GM21360 (cell line): ENCODE measurements around the gene CDH9.
"Not testable (repeated sequence)": the region's sequence is repeated elsewhere in the genome, so short reads cannot be mapped to it uniquely, and the experiment has no call there.

Experiments
- ATAC-seq: cut with Tn5 transposase; IDR thresholded peaks from one replicate; pipeline ENCODE4 v1.9.1; 2021; ENCODE audit warnings: mild to moderate bottlenecking, moderate library complexity; ENCODE audit not compliant: unreplicated experiment

CDH9 gene

GRCh38 chr5:26959290-26959689 lies 79.1 kb downstream of the CDH9 start:
- no peak for ATAC-seq

- ATAC-seq = no peak
Measured at GRCh38 chr5:26955161-26955560, 83.2 kb downstream of the CDH9 start.

- no peak for ATAC-seq
Measured at GRCh38 chr5:26948921-26949320, 89.5 kb downstream of the CDH9 start.

- no peak for ATAC-seq
Measured at GRCh38 chr5:26945901-26946300, 92.5 kb downstream of the CDH9 start.

GRCh38 chr5:26942481-26942880 lies 95.9 kb downstream of the CDH9 start:
- no peak for ATAC-seq

- ATAC-seq = no peak
Measured at GRCh38 chr5:26940994-26941393, 97.4 kb downstream of the CDH9 start.

- ATAC-seq = no peak
Measured at GRCh38 chr5:26932238-26932637, 106.1 kb downstream of the CDH9 start.

- ATAC-seq = no peak
Measured at GRCh38 chr5:26921439-26921838, 116.9 kb downstream of the CDH9 start.

GRCh38 chr5:26903469-26903868 lies 134.9 kb downstream of the CDH9 start:
- no peak for ATAC-seq

GRCh38 chr5:26894719-26895263 lies 143.6 kb downstream of the CDH9 start:
- ATAC-seq = no peak

GRCh38 chr5:26893078-26893477 lies 145.3 kb downstream of the CDH9 start:
- no peak for ATAC-seq

- no peak for ATAC-seq
Measured at GRCh38 chr5:26889815-26890214, 148.6 kb downstream of the CDH9 start.

GRCh38 chr5:26884481-26884880 lies 153.9 kb downstream of the CDH9 start:
- no peak for ATAC-seq

- ATAC-seq = no peak
Measured at GRCh38 chr5:26883375-26883774, 155.0 kb downstream of the CDH9 start.

- no peak for ATAC-seq
Measured at GRCh38 chr5:26881901-26882300, 156.5 kb downstream of the CDH9 start.

GRCh38 chr5:26877154-26877553 lies 161.2 kb downstream of the CDH9 start:
- no peak for ATAC-seq

GRCh38 chr5:26872337-26872736 lies 166.0 kb downstream of the CDH9 start:
- ATAC-seq = no peak

GRCh38 chr5:26869781-26870180 lies 168.6 kb downstream of the CDH9 start:
- no peak for ATAC-seq

- ATAC-seq = no peak
Measured at GRCh38 chr5:26868504-26868903, 169.9 kb downstream of the CDH9 start.

GRCh38 chr5:26864061-26864460 lies 174.3 kb downstream of the CDH9 start:
- ATAC-seq = no peak

GRCh38 chr5:26856238-26856637 lies 182.1 kb downstream of the CDH9 start:
- ATAC-seq = no peak

GRCh38 chr5:26852450-26852849 lies 185.9 kb downstream of the CDH9 start:
- ATAC-seq = not testable (repeated sequence)

GRCh38 chr5:26847041-26847736 lies 191.2 kb downstream of the CDH9 start:
- ATAC-seq = no peak
